KMS-11 (cell line): ENCODE measurements around the gene DNAJC18.

ENCODE experiments used
- H2AFZ ChIP-seq: fragments of 200-600 bp; sonication (generic); 2 replicates; pipeline ENCODE4 v1.6.1; 2016; ENCODE audit warnings: antibody characterized with exemption, mixed run types, low read depth
- H3K27ac ChIP-seq: fragments of 200-600 bp; sonication (generic); 2 replicates; pipeline ENCODE4 v1.6.1; 2016; ENCODE audit warnings: mild to moderate bottlenecking, mixed run types
- H3K27me3 ChIP-seq: fragments of 200-600 bp; sonication (generic); 2 replicates; pipeline ENCODE4 v1.6.1; 2017; ENCODE audit warnings: mild to moderate bottlenecking, low read depth, mixed run types, moderate library complexity; ENCODE audit not compliant: insufficient read depth
- H3K36me3 ChIP-seq: fragments of 200-600 bp; sonication (generic); 2 replicates; pipeline ENCODE4 v1.6.1; 2017; ENCODE audit warnings: mild to moderate bottlenecking, mixed run types; ENCODE audit not compliant: insufficient read depth
- H3K4me1 ChIP-seq: fragments of 200-600 bp; sonication (generic); 2 replicates; pipeline ENCODE4 v1.6.1; 2016; ENCODE audit warnings: mild to moderate bottlenecking, low read depth, mixed run types; ENCODE audit not compliant: poor library complexity, severe bottlenecking
- H3K4me2 ChIP-seq: fragments of 200-600 bp; sonication (generic); 2 replicates; pipeline ENCODE4 v1.7.0; 2016; ENCODE audit warnings: mild to moderate bottlenecking, mixed run types
- H3K4me3 ChIP-seq: fragments of 200-600 bp; sonication (generic); IDR thresholded peaks from 2 replicates; pipeline ENCODE4 v1.6.1; 2017; ENCODE audit warnings: low read depth, low read length, mixed read lengths; ENCODE audit not compliant: insufficient read depth
- H3K79me2 ChIP-seq: fragments of 200-600 bp; sonication (generic); 2 replicates; pipeline ENCODE4 v1.6.1; 2016; ENCODE audit warnings: low read depth, mixed run types; ENCODE audit not compliant: insufficient read depth
- H3K9ac ChIP-seq: fragments of 200-600 bp; sonication (generic); 2 replicates; pipeline ENCODE4 v1.6.1; 2016; ENCODE audit warnings: mild to moderate bottlenecking, mixed run types
- H4K20me1 ChIP-seq: fragments of 200-600 bp; sonication (generic); 2 replicates; pipeline ENCODE4 v1.6.1; 2016; ENCODE audit warnings: mild to moderate bottlenecking, mixed run types; ENCODE audit not compliant: insufficient read depth
- TF ChIP-seq, protein P1 (sequence below): fragments of 200-600 bp; sonication (generic); conservative IDR thresholded peaks from 2 replicates; pipeline ENCODE4 v1.6.1; 2017; ENCODE audit warnings: low read depth, mild to moderate bottlenecking, antibody characterized with exemption, low read length, moderate library complexity, mixed read lengths

Gene DNAJC18

DNA sequence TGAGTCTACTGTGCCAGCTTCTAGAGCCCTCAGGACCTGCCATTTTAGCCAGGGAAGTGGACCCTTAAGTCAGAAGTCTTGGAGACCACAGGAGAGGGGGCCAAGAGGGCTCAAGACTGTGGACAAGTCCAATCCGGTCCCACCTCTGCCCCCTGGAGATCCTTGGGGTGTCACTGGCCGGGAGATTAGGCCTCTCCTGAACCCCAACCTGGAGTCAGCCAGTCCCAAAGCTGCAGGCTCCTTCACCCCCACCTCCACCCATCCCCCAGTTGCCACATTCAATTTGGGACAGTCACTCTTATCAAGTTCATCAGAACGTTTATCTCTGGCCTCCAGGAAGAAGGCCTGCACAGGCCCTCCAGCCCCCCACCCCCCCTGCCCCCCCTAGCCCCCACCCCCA, 56.5 kb downstream of the DNAJC18 start:
- Histone ChIP-seq H3K36me3 (no peaks in the 10 kb centered on the region), H3K27ac (no peak overlapping the region), H3K4me1 (peaks cover 47% of the 10 kb centered on the region), H4K20me1 (no peaks in the 10 kb centered on the region), H3K4me2 (no peak overlapping the region), H3K9ac (no peak overlapping the region), H3K4me3 (no peak overlapping the region), H3K79me2 (peaks cover 12% of the 10 kb centered on the region), H3K27me3 (no peaks in the 10 kb centered on the region), H2AFZ (no peak overlapping the region)
- TF ChIP-seq, protein P1, sequence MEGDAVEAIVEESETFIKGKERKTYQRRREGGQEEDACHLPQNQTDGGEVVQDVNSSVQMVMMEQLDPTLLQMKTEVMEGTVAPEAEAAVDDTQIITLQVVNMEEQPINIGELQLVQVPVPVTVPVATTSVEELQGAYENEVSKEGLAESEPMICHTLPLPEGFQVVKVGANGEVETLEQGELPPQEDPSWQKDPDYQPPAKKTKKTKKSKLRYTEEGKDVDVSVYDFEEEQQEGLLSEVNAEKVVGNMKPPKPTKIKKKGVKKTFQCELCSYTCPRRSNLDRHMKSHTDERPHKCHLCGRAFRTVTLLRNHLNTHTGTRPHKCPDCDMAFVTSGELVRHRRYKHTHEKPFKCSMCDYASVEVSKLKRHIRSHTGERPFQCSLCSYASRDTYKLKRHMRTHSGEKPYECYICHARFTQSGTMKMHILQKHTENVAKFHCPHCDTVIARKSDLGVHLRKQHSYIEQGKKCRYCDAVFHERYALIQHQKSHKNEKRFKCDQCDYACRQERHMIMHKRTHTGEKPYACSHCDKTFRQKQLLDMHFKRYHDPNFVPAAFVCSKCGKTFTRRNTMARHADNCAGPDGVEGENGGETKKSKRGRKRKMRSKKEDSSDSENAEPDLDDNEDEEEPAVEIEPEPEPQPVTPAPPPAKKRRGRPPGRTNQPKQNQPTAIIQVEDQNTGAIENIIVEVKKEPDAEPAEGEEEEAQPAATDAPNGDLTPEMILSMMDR: no peak

DNA sequence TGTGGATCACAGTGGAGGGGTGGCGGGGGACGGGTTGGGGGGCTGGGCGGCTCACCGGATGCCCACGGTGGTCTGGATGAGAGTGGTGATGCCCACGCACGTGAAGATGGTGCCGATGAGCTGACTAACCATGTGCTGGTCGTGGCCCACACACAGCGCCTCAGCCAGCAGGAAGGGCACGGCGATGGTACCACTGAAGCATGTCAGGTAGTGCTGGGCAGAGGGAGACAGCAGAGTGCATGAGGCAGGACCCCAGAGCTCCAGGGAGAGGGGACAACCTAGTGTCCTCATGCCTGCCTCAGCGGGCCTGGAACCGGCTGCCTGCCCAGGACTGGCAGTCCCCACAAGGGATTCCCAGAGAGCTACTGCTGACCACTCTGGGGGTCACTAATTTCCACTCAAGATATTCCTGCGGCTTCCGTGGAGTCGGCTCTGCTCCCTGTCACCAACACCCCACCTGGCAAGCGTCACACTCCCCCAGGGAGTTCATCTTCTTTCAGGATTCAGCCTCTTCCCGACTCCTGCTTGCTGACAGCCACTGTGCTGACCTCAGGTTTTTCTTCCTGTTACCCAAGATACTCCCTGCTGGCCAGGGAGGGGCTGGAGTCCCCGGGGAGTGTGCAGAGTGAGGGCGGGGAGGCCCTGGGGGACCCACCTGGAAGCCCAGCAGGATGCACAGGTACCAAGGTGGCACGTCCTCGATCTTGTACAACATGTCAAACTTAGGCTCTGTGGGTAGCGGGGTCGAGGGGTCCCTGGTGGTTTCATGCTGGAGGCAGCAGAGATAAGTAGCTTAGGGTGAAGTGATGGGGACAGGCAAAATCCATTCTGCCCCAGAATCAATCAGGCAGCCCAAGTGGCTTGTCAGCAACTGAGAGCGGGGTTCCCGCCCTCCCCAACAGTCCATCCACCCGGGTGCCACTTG, 57.2 kb downstream of the DNAJC18 start:
- H2AFZ ChIP-seq: no peak overlapping the region
- no peak overlapping the region for H3K9ac ChIP-seq
- peaks cover 40% of the 10 kb centered on the region for H3K4me1 ChIP-seq
- 0 out of 2 replicates have a peak, but pooled peaks cover 5% of the 10 kb centered on the region for H3K79me2 ChIP-seq
- H3K4me2 ChIP-seq: no peak overlapping the region
- H3K36me3 ChIP-seq: no peaks in the 10 kb centered on the region
- H3K27ac ChIP-seq: no peak overlapping the region
- TF ChIP-seq, protein P1: no peak
- no peaks in the 10 kb centered on the region for H4K20me1 ChIP-seq
- no peaks in the 10 kb centered on the region for H3K27me3 ChIP-seq
- H3K4me3 ChIP-seq: no peak overlapping the region

DNA sequence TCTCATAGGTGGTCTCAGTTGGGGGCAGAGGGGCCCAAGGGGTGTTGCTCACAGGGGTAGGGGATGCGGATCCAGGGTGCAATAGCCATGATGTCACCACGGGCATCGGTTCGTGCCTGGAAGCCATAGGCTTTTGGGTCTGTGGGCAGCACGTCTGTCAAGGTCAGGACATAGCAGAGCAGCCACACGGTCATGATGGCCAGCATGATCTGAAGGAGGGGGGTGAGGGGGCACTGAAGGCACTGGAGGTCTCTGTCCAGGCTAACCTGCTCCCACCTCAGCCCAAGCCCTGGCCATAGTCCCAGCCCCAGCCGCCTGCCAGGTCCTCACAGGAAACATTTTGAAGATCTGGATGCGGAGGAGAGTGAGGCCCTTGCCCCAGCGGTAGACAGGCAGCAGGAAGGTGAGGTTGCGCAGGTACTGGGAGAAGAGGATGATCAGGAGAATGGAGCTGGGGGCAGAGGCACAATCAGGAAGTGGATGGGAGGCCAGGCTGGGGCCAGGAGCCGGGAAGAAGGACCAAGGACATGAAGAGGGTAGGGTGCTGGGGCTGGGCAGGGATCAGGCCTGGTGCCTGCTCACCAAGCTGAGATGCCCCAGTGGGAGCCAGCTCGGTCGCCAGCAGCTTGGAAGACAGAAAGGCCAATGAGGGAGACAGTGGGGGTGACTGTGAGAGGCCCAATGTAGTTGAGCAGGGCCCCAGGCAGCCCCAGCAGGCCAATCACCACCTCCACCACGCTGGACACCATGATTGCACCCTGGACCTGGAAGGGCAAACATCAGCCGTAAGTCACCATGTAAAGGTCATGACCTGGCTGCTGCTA, 59.5 kb downstream of the DNAJC18 start:
- Histone ChIP-seq H3K4me2 (no peak overlapping the region), H3K36me3 (no peaks in the 10 kb centered on the region), H2AFZ (no peak overlapping the region), H4K20me1 (no peaks in the 10 kb centered on the region), H3K79me2 (no peaks in the 10 kb centered on the region), H3K27me3 (no peaks in the 10 kb centered on the region), H3K9ac (no peak overlapping the region), H3K4me3 (no peak overlapping the region), H3K27ac (no peak overlapping the region), H3K4me1 (peaks cover 17% of the 10 kb centered on the region)
- TF ChIP-seq, protein P1: no peak

DNA sequence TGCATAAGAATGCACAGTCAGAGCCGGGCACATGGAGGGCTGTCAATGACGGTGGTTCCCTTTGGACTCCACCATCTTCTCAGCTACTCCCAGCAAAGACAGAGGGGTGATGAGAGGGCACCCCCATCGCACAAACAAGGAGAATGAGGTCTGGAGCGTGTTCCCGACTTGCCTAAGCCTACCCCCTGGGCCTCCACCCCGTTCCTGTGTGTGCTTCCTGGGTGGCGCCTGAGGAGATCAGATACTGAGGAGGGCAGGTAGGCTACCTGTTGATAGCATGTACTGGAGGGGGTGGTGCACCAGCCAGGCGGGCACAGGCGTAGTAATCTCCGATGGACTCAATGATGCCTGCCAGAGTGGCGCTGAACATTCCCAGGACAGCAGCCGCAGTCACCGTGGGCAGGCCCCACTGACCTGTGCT, 60.4 kb downstream of the DNAJC18 start:
- Histone ChIP-seq H3K4me3 (no peak overlapping the region), H4K20me1 (no peaks in the 10 kb centered on the region), H3K4me1 (peaks cover 8% of the 10 kb centered on the region), H3K9ac (no peak overlapping the region), H3K27me3 (no peaks in the 10 kb centered on the region), H3K4me2 (no peak overlapping the region), H2AFZ (no peak overlapping the region), H3K36me3 (no peaks in the 10 kb centered on the region), H3K27ac (no peak overlapping the region), H3K79me2 (no peaks in the 10 kb centered on the region)
- TF ChIP-seq, protein P1: no peak
